ENCODE data around the gene EID3. TPM values are rescaled to one million over a fixed set of nuclear protein-coding genes. Genes with fewer than 3 reads are reported as not detected.

Gene EID3
- total RNA-seq, 1 donor from 2014 or later = 4.4 TPM

DNA sequence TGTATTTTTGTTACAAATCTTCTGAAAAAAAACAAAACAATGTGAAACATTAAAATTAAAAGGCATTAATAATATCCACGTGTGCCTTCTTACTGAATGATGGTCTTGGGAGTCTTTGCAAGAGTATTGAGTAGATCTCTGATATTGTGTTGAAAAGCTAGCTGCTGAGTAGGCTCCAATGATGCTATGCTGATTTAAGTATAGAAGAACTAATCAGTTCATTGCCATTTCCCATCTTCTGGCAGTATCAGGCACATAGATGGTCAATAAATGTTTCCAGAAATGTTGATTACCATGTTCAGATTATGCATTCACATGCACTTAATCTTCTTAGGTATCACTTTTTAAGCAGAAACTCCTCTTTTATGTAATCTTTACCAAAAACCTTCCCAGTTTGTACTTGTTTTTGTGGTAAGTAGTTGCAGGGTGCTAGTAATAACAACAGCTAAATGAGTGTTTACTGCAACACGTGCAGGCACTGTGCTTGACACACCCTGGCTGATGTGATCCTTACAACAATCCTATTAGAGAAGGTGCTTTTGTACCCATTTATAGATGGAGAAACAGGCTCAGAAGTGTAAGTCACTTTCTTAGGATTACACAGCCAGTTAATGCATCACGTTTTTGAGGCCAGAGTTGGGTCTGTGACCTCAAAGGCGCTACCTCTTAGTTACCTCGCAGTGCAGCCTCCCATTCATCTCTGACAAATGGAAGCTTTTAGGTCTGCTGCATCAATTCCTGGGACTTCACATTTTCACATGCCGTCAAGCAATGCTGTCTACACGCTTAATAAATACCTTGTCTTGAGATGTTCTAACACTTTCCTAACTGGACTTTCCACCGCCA lies 46.9 kb downstream of the EID3 start:
- Histone ChIP-seq H3K4me3 (no peak overlapping the region), H3K9me3 (no peaks in the 10 kb centered on the region), H3K4me1 (no peaks in the 10 kb centered on the region), H3K27ac (no peak overlapping the region), H3K36me3 (peaks cover 80% of the 10 kb centered on the region), H3K27me3 (no peaks in the 10 kb centered on the region)
- DNase-seq (no peak), ATAC-seq (no peak)
- TF ChIP-seq, protein P1, sequence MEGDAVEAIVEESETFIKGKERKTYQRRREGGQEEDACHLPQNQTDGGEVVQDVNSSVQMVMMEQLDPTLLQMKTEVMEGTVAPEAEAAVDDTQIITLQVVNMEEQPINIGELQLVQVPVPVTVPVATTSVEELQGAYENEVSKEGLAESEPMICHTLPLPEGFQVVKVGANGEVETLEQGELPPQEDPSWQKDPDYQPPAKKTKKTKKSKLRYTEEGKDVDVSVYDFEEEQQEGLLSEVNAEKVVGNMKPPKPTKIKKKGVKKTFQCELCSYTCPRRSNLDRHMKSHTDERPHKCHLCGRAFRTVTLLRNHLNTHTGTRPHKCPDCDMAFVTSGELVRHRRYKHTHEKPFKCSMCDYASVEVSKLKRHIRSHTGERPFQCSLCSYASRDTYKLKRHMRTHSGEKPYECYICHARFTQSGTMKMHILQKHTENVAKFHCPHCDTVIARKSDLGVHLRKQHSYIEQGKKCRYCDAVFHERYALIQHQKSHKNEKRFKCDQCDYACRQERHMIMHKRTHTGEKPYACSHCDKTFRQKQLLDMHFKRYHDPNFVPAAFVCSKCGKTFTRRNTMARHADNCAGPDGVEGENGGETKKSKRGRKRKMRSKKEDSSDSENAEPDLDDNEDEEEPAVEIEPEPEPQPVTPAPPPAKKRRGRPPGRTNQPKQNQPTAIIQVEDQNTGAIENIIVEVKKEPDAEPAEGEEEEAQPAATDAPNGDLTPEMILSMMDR (IDR thresholded peaks at IDR 0.05) = no peak
- intact Hi-C loops (cut with DNase I) = no loop called here

DNA sequence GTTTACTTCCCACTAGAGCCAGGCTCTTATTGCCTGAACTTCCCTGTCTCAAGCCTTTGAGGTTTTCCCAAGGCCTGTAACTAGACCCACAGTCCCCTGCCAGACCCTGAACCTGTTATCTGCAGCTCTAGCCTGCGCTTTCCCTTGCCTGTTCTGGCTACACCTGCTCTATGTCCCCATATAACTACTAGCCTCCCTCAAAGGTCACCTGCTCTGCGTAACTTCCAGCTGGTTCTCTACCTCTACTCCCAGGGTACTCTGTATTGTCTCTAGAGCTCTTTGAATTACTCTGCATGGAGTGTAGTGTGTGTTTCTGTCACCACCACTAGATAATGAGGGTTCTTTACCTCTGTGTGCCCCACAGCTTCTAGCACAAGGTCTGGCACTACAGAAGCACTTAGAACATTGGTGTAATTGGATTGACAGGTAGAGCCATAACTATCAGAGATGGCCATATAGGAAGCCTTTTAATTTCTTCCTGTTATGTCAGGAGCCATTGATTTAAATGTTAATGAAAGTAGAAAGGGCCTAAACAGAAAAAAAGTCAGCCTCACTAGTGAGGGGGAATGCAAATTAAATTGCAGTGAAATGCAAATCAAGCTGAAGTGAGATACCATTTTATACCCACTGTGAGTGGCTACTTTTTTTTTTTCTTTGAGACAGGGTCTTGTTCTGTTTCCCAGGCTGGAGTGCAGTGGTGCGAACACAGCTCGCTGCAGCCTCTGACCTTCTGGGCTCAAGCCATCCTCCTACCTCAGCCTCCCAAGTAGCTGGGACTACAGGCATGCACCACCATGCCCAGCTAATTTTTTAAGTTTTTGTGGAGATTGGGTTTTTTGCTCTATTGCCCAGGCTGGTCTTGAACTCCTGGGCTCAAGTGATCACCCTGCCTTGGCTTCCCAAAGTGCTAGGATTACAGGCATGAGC lies 47.8 kb downstream of the EID3 start:
- no peak overlapping the region for H3K27ac ChIP-seq
- DNase-seq = no peak

DNA sequence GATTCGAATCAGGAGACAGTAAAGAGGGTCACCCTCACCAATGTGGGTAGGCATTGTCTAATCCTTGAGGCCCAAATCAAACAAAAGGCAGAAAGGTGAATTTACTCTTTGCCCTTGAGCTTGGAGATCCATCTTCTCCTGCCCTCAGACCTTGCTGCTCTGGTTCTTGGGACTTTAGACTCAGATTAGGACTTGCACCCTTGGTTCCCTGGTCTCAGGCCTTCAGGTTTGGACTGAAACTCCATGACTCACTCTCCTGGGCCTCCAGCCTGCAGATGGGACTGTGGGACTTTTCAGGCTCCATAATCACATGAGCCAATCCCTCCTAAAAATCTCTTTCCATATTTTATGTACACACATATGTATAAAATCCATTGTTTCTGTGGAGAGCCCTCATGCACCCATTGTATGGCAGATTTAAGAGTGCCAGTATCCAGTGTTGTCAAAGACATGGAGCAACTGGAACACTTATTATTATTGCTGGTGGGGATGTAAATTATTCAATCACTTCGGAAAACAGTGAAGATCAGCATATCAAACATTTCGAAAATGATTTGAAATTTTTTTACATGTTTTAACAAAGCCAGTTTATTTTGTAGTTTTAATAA lies 48.7 kb downstream of the EID3 start:
- Histone ChIP-seq H3K4me1 (no peaks in the 10 kb centered on the region), H3K36me3 (peaks cover 62% of the 10 kb centered on the region)
- no peak for ATAC-seq

More for the DNA sequence above, 47.8 kb downstream of the EID3 start:
- H3K4me3 ChIP-seq = no peak overlapping the region
- peaks cover 71% of the 10 kb centered on the region for H3K36me3 ChIP-seq
- no peaks in the 10 kb centered on the region for H3K4me1 ChIP-seq
- ATAC-seq = no peak
- H3K9me3 ChIP-seq = no peaks in the 10 kb centered on the region
- H3K27me3 ChIP-seq = no peaks in the 10 kb centered on the region
- intact Hi-C loops (cut with DNase I) = no loop called here
- TF ChIP-seq, protein P1 (IDR thresholded peaks at IDR 0.05) = no peak

DNA sequence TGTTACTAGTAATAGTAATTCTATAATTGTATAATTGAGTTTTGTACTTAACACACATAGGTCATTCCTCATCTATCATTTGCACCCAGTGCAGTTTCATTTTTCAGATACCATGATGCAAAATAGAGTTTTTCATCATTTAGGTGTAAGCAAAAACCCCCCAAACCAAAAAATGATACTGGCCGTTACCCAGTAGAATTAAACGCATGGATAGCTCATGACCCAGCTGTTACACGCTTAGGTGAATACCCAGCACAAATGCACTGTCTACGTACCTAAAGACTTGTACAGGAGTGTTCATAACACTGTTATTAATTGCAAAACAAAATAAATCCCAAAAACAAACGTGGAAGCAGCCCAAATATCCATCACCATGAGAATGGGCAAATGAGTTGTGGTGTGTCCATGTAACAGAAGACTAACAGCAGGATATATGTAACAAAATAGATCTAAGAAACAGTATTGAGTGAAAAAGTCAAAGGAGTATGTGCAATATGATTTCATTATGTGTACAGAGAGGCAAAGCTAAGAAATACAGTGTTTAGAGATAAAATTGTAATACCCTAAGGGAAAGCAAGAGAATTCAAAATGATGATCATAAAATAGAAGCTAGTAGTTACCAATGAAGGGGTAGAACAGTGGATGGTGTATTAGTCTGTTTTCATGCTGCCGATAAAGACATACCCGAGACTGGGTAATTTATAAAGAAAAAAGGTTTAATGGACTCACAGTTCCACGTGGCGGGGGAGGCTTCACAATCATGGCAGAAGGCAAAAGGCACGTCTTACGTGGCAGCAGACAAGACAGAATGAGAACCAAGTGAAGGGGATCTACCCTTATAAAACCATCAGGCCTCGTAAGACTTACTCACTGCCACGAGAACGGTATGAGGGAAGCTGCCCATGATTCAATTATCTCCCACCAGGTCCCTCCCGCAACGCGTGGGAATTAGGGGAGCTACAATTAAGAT lies 49.8 kb downstream of the EID3 start:
- Histone ChIP-seq H3K27me3 (no peaks in the 10 kb centered on the region), H3K4me1 (no peaks in the 10 kb centered on the region), H3K36me3 (peaks cover 51% of the 10 kb centered on the region), H3K27ac (no peak overlapping the region), H3K9me3 (no peaks in the 10 kb centered on the region), H3K4me3 (no peak overlapping the region)
- ATAC-seq (no peak), DNase-seq (peak; percentile 20)
- TF ChIP-seq, protein P1 (IDR thresholded peaks at IDR 0.05) = no peak
- intact Hi-C loops (cut with DNase I) = no loop called here

More for the DNA sequence above, 48.7 kb downstream of the EID3 start:
- Histone ChIP-seq H3K27ac (no peak overlapping the region), H3K27me3 (no peaks in the 10 kb centered on the region), H3K4me3 (no peak overlapping the region), H3K9me3 (no peaks in the 10 kb centered on the region)
- TF ChIP-seq, protein P1 (IDR thresholded peaks at IDR 0.05) = no peak
- intact Hi-C loops (cut with DNase I) = no loop called here
- no peak for DNase-seq

Data from upper lobe of right lung (tissue), 1 donor.